Measurements from ENCODE around the gene EIF2S1. TPM values are rescaled to one million over a fixed set of nuclear protein-coding genes. Genes with fewer than 3 reads are reported as not detected.

EIF2S1 gene
- polyA plus RNA-seq, 1 donor from 2014 or later, result 108 TPM

DNA sequence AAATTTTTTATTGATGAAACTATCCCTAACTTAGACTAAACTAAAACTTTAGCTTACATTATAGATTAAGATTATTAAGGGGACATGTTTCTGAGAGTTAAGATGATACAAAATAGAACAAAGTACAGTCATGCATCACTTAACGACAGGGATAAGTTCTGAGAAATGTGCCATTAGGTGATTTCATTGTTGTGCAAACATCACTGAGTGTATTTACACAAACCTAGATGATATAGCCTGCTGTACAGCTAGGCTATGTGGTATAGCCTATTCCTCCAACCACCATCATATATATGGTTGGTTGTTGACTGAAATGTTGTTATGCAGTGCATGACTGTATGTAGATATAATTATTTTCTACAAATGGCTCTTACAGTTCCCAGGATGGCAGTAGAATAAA is 47.0 kb upstream of the EIF2S1 start:
- Histone ChIP-seq H3K9me3 (ENCODE audit: low read length) (no peaks in the 10 kb centered on the region), H3K27ac (ENCODE audit: low read length) (no peak overlapping the region), H3K36me3 (ENCODE audit: insufficient read depth, low read length) (peaks cover 5% of the 10 kb centered on the region), H3K79me2 (replicated peaks; ENCODE audit: insufficient read depth, low read length) (no peaks in the 10 kb centered on the region), H3K27me3 (ENCODE audit: insufficient read depth, low read depth, low read length) (no peaks in the 10 kb centered on the region), H3K9me2 (ENCODE audit: insufficient read depth, low read length) (no peaks in the 10 kb centered on the region), H3F3A (ENCODE audit: insufficient read depth, low read length, poor library complexity, severe bottlenecking) (no peaks in the 10 kb centered on the region), H3K4me2 (ENCODE audit: low read length) (no peak overlapping the region), H2AFZ (ENCODE audit: low read depth, low read length) (no peak overlapping the region), H3K4me3 (ENCODE audit: low read length) (no peak overlapping the region), H4K20me1 (ENCODE audit: insufficient read depth) (no peaks in the 10 kb centered on the region), H3K9ac (ENCODE audit: low read length) (no peak overlapping the region)
- TF ChIP-seq POLR2AphosphoS5 (IDR thresholded peaks at IDR 0.05), result no peak
- no peak for TF ChIP-seq REST (IDR thresholded peaks at IDR 0.05; ENCODE audit: borderline replicate concordance)
- no peak for TF ChIP-seq MXI1 (conservative IDR thresholded peaks at IDR 0.05; ENCODE audit: poor library complexity, severe bottlenecking)
- TF ChIP-seq, protein P1, sequence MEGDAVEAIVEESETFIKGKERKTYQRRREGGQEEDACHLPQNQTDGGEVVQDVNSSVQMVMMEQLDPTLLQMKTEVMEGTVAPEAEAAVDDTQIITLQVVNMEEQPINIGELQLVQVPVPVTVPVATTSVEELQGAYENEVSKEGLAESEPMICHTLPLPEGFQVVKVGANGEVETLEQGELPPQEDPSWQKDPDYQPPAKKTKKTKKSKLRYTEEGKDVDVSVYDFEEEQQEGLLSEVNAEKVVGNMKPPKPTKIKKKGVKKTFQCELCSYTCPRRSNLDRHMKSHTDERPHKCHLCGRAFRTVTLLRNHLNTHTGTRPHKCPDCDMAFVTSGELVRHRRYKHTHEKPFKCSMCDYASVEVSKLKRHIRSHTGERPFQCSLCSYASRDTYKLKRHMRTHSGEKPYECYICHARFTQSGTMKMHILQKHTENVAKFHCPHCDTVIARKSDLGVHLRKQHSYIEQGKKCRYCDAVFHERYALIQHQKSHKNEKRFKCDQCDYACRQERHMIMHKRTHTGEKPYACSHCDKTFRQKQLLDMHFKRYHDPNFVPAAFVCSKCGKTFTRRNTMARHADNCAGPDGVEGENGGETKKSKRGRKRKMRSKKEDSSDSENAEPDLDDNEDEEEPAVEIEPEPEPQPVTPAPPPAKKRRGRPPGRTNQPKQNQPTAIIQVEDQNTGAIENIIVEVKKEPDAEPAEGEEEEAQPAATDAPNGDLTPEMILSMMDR (IDR thresholded peaks at IDR 0.05; ENCODE audit: poor library complexity, severe bottlenecking), result no peak
- no peak for TF ChIP-seq EP300 (conservative IDR thresholded peaks at IDR 0.05; ENCODE audit: poor library complexity, severe bottlenecking)
- no peak for TF ChIP-seq RAD21 (conservative IDR thresholded peaks at IDR 0.05)
- no peak for TF ChIP-seq EZH2 (IDR thresholded peaks at IDR 0.05; ENCODE audit: borderline replicate concordance, insufficient read depth, low read length, poor library complexity, severe bottlenecking)
- TF ChIP-seq SMC3 (conservative IDR thresholded peaks at IDR 0.05; ENCODE audit: poor library complexity), result no peak
- TF ChIP-seq TAF1 (IDR thresholded peaks at IDR 0.05; ENCODE audit: low read depth), result no peak

DNA sequence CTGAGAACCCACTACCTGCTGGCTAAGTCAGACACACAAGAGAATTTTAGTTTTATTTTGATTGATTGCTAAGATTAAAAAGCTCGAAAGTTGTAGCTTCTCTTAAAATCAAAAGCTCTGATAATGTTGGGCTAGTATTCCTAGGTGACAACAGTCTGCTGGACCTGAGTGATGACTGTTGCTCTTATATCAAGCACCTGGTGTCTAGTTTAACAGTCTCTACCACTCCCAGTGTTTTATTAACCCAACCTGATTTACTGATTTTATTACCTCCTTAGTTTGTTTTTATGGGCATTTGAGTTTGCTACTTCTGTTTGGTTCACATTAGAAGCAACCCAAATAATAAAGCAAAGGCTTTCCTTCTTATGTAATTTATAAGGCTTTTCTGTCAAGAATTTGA is 42.3 kb upstream of the EIF2S1 start:
- Histone ChIP-seq H3K4me2 (ENCODE audit: low read length) (no peak overlapping the region), H4K20me1 (ENCODE audit: insufficient read depth) (no peaks in the 10 kb centered on the region), H3K27me3 (ENCODE audit: insufficient read depth, low read depth, low read length) (no peaks in the 10 kb centered on the region), H3K79me2 (replicated peaks; ENCODE audit: insufficient read depth, low read length) (no peaks in the 10 kb centered on the region), H3K9me2 (ENCODE audit: insufficient read depth, low read length) (no peaks in the 10 kb centered on the region), H3K4me3 (ENCODE audit: low read length) (no peak overlapping the region), H2AFZ (ENCODE audit: low read depth, low read length) (no peak overlapping the region), H3F3A (ENCODE audit: insufficient read depth, low read length, poor library complexity, severe bottlenecking) (no peaks in the 10 kb centered on the region), H3K9me3 (ENCODE audit: low read length) (no peaks in the 10 kb centered on the region), H3K27ac (ENCODE audit: low read length) (no peak overlapping the region), H3K36me3 (ENCODE audit: insufficient read depth, low read length) (peaks cover 10% of the 10 kb centered on the region), H3K9ac (ENCODE audit: low read length) (no peak overlapping the region)
- TF ChIP-seq, protein P1 (IDR thresholded peaks at IDR 0.05; ENCODE audit: poor library complexity, severe bottlenecking), result no peak
- TF ChIP-seq EZH2 (IDR thresholded peaks at IDR 0.05; ENCODE audit: borderline replicate concordance, insufficient read depth, low read length, poor library complexity, severe bottlenecking), result no peak
- no peak for TF ChIP-seq SMC3 (conservative IDR thresholded peaks at IDR 0.05; ENCODE audit: poor library complexity)
- no peak for TF ChIP-seq POLR2AphosphoS5 (IDR thresholded peaks at IDR 0.05)
- TF ChIP-seq TAF1 (IDR thresholded peaks at IDR 0.05; ENCODE audit: low read depth), result no peak
- no peak for TF ChIP-seq REST (IDR thresholded peaks at IDR 0.05; ENCODE audit: borderline replicate concordance)
- TF ChIP-seq MXI1 (conservative IDR thresholded peaks at IDR 0.05; ENCODE audit: poor library complexity, severe bottlenecking), result no peak
- TF ChIP-seq RAD21 (conservative IDR thresholded peaks at IDR 0.05), result no peak
- TF ChIP-seq EP300 (conservative IDR thresholded peaks at IDR 0.05; ENCODE audit: poor library complexity, severe bottlenecking), result no peak
